Suprapubic skin (tissue), 4 donors: ENCODE data around the gene STON2. TPM values are rescaled to one million over a fixed set of nuclear protein-coding genes. Genes with fewer than 3 reads are reported as not detected.
"Not testable (repeated sequence)": the region's sequence is repeated elsewhere in the genome, so short reads cannot be mapped to it uniquely, and the experiment has no call there.

ENCODE experiments used
- DNase-seq, 2 donors: peaks; one replicate each; pipeline ENCODE4 v3.0.0-alpha.2; 2019; ENCODE audit warnings: low spot score in 2 of 2
- H3K27ac ChIP-seq: fragments of 200-600 bp; sonication (generic); one replicate; pipeline ENCODE4 v1.5.1; 2019
- H3K27me3 ChIP-seq: fragments of 200-600 bp; sonication (generic); one replicate; pipeline ENCODE4 v1.5.1; 2019
- H3K36me3 ChIP-seq: fragments of 200-600 bp; sonication (generic); one replicate; pipeline ENCODE4 v1.5.1; 2019
- H3K4me1 ChIP-seq: fragments of 200-600 bp; sonication (generic); one replicate; pipeline ENCODE4 v1.5.1; 2019
- H3K4me3 ChIP-seq: fragments of 200-600 bp; sonication (generic); one replicate; pipeline ENCODE4 v1.5.1; 2019; ENCODE audit warnings: mild to moderate bottlenecking
- H3K9me3 ChIP-seq: fragments of 200-600 bp; sonication (generic); one replicate; pipeline ENCODE4 v1.5.1; 2019
- EP300 ChIP-seq: sonication (generic); formaldehyde crosslinking; IDR thresholded peaks from one replicate; pipeline ENCODE4 v1.6.1; 2017; ENCODE audit warnings: antibody characterized with exemption
- POLR2A ChIP-seq, 2 donors: fragments of 450-650 bp; IDR thresholded peaks; one replicate each; pipeline ENCODE4 v1.6.1; 2017; ENCODE audit warnings: antibody characterized with exemption in 2 of 2, mild to moderate bottlenecking in 2 of 2, moderate library complexity in 2 of 2
- POLR2AphosphoS5 ChIP-seq, 3 donors: sonication (generic); formaldehyde crosslinking; IDR thresholded peaks; one replicate each; pipeline ENCODE4 v1.6.1; 2017; ENCODE audit warnings: antibody characterized with exemption in 3 of 3
- WGBS: methylation state at CpG from one replicate; pipeline ENCODE4 v1.1.5; 2018; 5-methylcytosine and 5-hydroxymethylcytosine counted together
- total RNA-seq, 4 donors: library from RNA; depleted of rRNA; stranded (reverse); fragments of >200 nt; gene quantifications; one replicate each; pipeline ENCODE4 v1.1.0, GENCODE V29; 2016
- TF ChIP-seq, protein P1 (sequence below), 2 donors: fragments of 200-600 bp in 1 of 2; fragments of 450-650 bp in 1 of 2; sonication (generic) in 1 of 2; IDR thresholded peaks; one replicate each; pipeline ENCODE4 v1.5.1; 2016 to 2019; ENCODE audit warnings: antibody characterized with exemption in 2 of 2, mild to moderate bottlenecking in 1 of 2, moderate library complexity in 1 of 2

Gene STON2
- total RNA-seq, 4 donors from 2014 or later = 19.1 to 39.5 (median 22.8) TPM

GRCh38 chr14:81246461-81247270 lies 153.5 kb downstream of the STON2 start:
- Histone ChIP-seq H3K4me1 (peaks cover 15% of the 10 kb centered on the region), H3K36me3 (no peaks in the 10 kb centered on the region), H3K27ac (peak overlapping the region; percentile 72), H3K27me3 (no peaks in the 10 kb centered on the region), H3K9me3 (no peaks in the 10 kb centered on the region), H3K4me3 (no peak overlapping the region)
- DNase-seq = no peak
- TF ChIP-seq, protein P1, sequence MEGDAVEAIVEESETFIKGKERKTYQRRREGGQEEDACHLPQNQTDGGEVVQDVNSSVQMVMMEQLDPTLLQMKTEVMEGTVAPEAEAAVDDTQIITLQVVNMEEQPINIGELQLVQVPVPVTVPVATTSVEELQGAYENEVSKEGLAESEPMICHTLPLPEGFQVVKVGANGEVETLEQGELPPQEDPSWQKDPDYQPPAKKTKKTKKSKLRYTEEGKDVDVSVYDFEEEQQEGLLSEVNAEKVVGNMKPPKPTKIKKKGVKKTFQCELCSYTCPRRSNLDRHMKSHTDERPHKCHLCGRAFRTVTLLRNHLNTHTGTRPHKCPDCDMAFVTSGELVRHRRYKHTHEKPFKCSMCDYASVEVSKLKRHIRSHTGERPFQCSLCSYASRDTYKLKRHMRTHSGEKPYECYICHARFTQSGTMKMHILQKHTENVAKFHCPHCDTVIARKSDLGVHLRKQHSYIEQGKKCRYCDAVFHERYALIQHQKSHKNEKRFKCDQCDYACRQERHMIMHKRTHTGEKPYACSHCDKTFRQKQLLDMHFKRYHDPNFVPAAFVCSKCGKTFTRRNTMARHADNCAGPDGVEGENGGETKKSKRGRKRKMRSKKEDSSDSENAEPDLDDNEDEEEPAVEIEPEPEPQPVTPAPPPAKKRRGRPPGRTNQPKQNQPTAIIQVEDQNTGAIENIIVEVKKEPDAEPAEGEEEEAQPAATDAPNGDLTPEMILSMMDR (IDR thresholded peaks at IDR 0.05) = no peak
- TF ChIP-seq POLR2A (IDR thresholded peaks at IDR 0.05) (no peak), POLR2AphosphoS5 (IDR thresholded peaks at IDR 0.05) (no peak), EP300 (no peak)
- WGBS = 68% methylated on average over 16 of the region's 19 CpGs

GRCh38 chr14:81245771-81246170 lies 154.4 kb downstream of the STON2 start:
- Histone ChIP-seq H3K4me1 (peaks cover 15% of the 10 kb centered on the region), H3K36me3 (no peaks in the 10 kb centered on the region), H3K27ac (peak overlapping the region; percentile 72), H3K4me3 (no peak overlapping the region), H3K9me3 (no peaks in the 10 kb centered on the region), H3K27me3 (no peaks in the 10 kb centered on the region)
- WGBS = 32% methylated on average over 1 of the region's 1 CpG
- TF ChIP-seq, protein P1 (IDR thresholded peaks at IDR 0.05) = no peak
- TF ChIP-seq POLR2AphosphoS5 (IDR thresholded peaks at IDR 0.05) (no peak), EP300 (no peak), POLR2A (IDR thresholded peaks at IDR 0.05) (no peak)
- DNase-seq = no peak

DNA sequence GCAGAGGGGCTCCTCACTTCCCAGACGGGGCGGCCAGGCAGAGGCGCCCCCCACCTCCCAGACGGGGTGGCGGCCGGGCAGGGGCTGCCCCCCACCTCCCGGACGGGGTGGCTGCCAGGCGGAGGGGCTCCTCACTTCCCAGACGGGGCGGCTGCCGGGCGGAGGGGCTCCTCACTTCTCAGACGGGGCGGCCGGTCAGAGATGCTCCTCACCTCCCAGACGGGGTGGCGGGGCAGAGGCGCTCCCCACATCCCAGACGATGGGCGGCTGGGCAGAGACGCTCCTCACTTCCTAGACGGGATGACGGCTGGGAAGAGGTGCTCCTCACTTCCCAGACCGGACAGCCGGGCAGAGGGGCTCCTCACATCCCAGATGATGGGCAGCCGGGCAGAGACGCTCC lies 155.7 kb downstream of the STON2 start:
- H3K27ac ChIP-seq, DNase-seq, H3K27me3 ChIP-seq, H3K4me3 ChIP-seq, H3K9me3 ChIP-seq, H3K36me3 ChIP-seq: not testable (repeated sequence)
- H3K4me1 ChIP-seq = peaks cover 15% of the 10 kb centered on the region
- 98% methylated on average over 8 of the region's 28 CpGs for WGBS

DNA sequence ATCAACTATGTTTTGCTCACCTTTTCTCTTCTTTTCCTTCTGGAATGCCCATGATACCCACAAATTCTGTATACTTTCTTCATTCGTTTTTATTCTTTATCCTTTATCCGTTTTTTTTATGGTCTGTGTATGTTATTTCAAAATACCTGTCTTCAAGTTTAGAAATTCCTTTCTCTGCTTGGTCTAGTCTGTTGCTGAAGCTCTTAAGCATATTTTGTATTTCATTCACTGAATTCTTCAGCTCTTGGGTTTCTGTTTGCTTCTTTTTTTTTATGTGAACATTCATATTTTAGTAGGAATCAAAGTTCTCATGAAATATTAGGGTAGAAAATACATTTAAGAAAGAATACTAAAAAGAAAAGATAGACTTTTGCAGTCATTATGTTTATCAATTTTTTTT lies 156.6 kb downstream of the STON2 start:
- peaks cover 15% of the 10 kb centered on the region for H3K4me1 ChIP-seq
- H3K9me3 ChIP-seq = no peaks in the 10 kb centered on the region
- DNase-seq = no peak
- H3K27ac ChIP-seq = no peak overlapping the region
- H3K4me3 ChIP-seq = no peak overlapping the region
- WGBS = 98% methylated on average over 2 of the region's 2 CpGs
- no peaks in the 10 kb centered on the region for H3K27me3 ChIP-seq
- no peaks in the 10 kb centered on the region for H3K36me3 ChIP-seq
- TF ChIP-seq EP300 (no peak), POLR2A (IDR thresholded peaks at IDR 0.05) (no peak)

GRCh38 chr14:81236849-81237248 lies 163.3 kb downstream of the STON2 start:
- H3K4me3 ChIP-seq, H3K27ac ChIP-seq, H3K4me1 ChIP-seq, H3K27me3 ChIP-seq, DNase-seq, H3K36me3 ChIP-seq, H3K9me3 ChIP-seq: not testable (repeated sequence)
- 75% methylated on average over 2 of the region's 2 CpGs for WGBS

DNA sequence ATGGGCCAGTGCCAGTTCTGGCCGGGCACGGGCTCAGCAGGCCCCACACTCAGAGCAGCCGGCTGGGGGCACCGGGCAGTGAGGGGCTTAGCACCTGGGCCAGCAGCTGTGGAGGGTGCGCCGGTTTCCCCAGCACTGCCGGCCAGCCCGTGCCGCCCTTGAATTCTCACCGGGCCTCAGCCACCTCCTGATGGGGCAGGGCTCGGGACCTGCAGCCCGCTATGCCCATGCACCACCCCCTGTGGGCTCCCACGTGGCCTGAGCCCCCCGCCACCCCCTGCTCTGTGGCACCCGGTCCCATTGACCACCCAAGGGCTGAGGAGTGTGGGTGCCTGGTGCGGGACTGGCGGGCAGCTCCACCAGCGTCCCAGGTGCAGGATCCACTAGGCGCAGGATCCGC lies 164.0 kb downstream of the STON2 start:
- Histone ChIP-seq H3K4me3 (no peak overlapping the region), H3K9me3 (no peaks in the 10 kb centered on the region), H3K4me1 (no peaks in the 10 kb centered on the region), H3K27ac (no peak overlapping the region), H3K36me3 (no peaks in the 10 kb centered on the region), H3K27me3 (no peaks in the 10 kb centered on the region)
- 95% methylated on average over 5 of the region's 20 CpGs for WGBS
- no peak for DNase-seq
- TF ChIP-seq, protein P1 (IDR thresholded peaks at IDR 0.05) = no peak
- TF ChIP-seq EP300 (no peak), POLR2AphosphoS5 (IDR thresholded peaks at IDR 0.05) (no peak), POLR2A (IDR thresholded peaks at IDR 0.05) (no peak)

GRCh38 chr14:81235096-81235495 lies 165.0 kb downstream of the STON2 start:
- H3K36me3 ChIP-seq = no peaks in the 10 kb centered on the region
- no peak overlapping the region for H3K4me3 ChIP-seq
- H3K4me1 ChIP-seq = no peaks in the 10 kb centered on the region
- H3K27me3 ChIP-seq = no peaks in the 10 kb centered on the region
- H3K9me3 ChIP-seq = no peaks in the 10 kb centered on the region
- WGBS = 56% methylated on average over 2 of the region's 2 CpGs
- DNase-seq = no peak
- TF ChIP-seq, protein P1 (IDR thresholded peaks at IDR 0.05) = no peak
- no peak for TF ChIP-seq POLR2AphosphoS5 (IDR thresholded peaks at IDR 0.05)
- TF ChIP-seq POLR2A (IDR thresholded peaks at IDR 0.05) = no peak
- no peak for TF ChIP-seq EP300
- no peak overlapping the region for H3K27ac ChIP-seq
